SU-DHL-6 (cell line): ENCODE data around the gene OR10X1.

Source experiments
- H2AFZ ChIP-seq: fragments of 200-600 bp; sonication (generic); 2 replicates; pipeline ENCODE4 v1.6.1; 2014; ENCODE audit warnings: low read depth, mild to moderate bottlenecking, moderate library complexity, mixed read lengths, antibody characterized with exemption, low read length; ENCODE audit not compliant: severe bottlenecking
- H3F3A ChIP-seq: fragments of 200-600 bp; shearing (Covaris generic); 2 replicates; pipeline ENCODE4 v1.6.0; 2016; ENCODE audit warnings: antibody characterized with exemption, mild to moderate bottlenecking; ENCODE audit not compliant: insufficient read depth
- H3K27ac ChIP-seq: fragments of 200-600 bp; sonication (generic); 2 replicates; pipeline ENCODE4 v1.5.1; 2016; ENCODE audit warnings: low read depth, mild to moderate bottlenecking, low read length, moderate library complexity, mixed read lengths
- H3K27me3 ChIP-seq: fragments of 200-600 bp; sonication (generic), shearing (Covaris generic); 2 replicates; pipeline ENCODE4 v1.6.0; 2014; ENCODE audit warnings: mild to moderate bottlenecking, low read length
- H3K36me3 ChIP-seq: fragments of 200-600 bp; sonication (generic); 2 replicates; pipeline ENCODE4 v1.6.1; 2014; ENCODE audit warnings: mild to moderate bottlenecking, low read length, mixed read lengths
- H3K4me2 ChIP-seq: fragments of 300-600, 200-600 bp; shearing (Covaris generic), sonication (generic); 2 replicates; pipeline ENCODE4 v1.6.0; 2014; ENCODE audit warnings: low read length, low read depth, mild to moderate bottlenecking; ENCODE audit not compliant: poor library complexity, severe bottlenecking
- H3K4me3 ChIP-seq: fragments of 200-600 bp; sonication (generic); 2 replicates; pipeline ENCODE4 v1.5.1; 2014; ENCODE audit warnings: antibody characterized with exemption, low read length, mild to moderate bottlenecking, mixed read lengths; ENCODE audit not compliant: insufficient read depth, poor library complexity, severe bottlenecking
- H3K79me2 ChIP-seq: fragments of 200-600 bp; sonication (generic); 2 replicates; pipeline ENCODE4 v1.6.1; 2014; ENCODE audit warnings: mild to moderate bottlenecking, low read length, moderate library complexity; ENCODE audit not compliant: insufficient read depth
- H3K9ac ChIP-seq: fragments of 200-600 bp; sonication (generic); 2 replicates; pipeline ENCODE4 v1.7.0; 2014; ENCODE audit warnings: mild to moderate bottlenecking, low read length
- H3K9me2 ChIP-seq: fragments of 200-600 bp; sonication (generic); replicated peaks from 2 replicates; pipeline ENCODE4 v1.6.1; 2014; ENCODE audit warnings: low read length; ENCODE audit not compliant: insufficient read depth
- H3K9me3 ChIP-seq: fragments of 200-600 bp; sonication (generic); 2 replicates; pipeline ENCODE4 v1.6.1; 2014; ENCODE audit warnings: low read length, mixed read lengths; ENCODE audit not compliant: insufficient read depth
- H4K20me1 ChIP-seq: fragments of 200-600 bp; sonication (generic); 2 replicates; pipeline ENCODE4 v1.6.1; 2014; ENCODE audit warnings: low read depth, mild to moderate bottlenecking, antibody characterized with exemption, low read length, moderate library complexity, mixed read lengths
- CTCF ChIP-seq: fragments of 200-600 bp; sonication (generic); IDR thresholded peaks from one replicate; pipeline ENCODE4 v1.5.1; 2017; ENCODE audit warnings: antibody characterized with exemption, mild to moderate bottlenecking, low read length, moderate library complexity; ENCODE audit not compliant: insufficient read depth, poor library complexity, severe bottlenecking
- EZH2phosphoT487 ChIP-seq: fragments of 200-600 bp; sonication (generic), shearing (Covaris generic); conservative IDR thresholded peaks from 2 replicates; pipeline ENCODE4 v1.6.1; 2018; ENCODE audit warnings: mild to moderate bottlenecking, antibody characterized with exemption, low read length, moderate library complexity, mixed read lengths

Gene OR10X1

DNA sequence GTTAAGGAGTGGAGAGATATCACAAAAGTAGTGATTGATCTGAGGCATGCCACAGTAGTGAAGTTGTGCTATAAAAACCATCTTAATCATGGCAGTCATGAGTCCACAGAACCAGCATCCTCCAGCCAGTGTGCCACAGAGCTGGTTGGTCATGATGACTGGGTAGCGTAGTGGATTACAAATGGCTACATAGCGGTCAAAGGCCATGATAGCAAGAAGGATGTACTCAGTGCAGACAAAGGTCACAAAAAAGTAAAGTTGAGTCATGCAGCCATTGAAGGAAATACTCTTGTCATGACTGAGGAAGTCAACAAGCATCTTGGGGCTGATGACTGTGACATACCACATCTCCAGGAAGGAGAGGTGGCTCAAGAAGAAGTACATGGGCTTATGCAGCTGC lies 32.2 kb downstream of the OR10X1 start:
- H3K9me2 ChIP-seq: no peaks in the 10 kb centered on the region
- no peak overlapping the region for H3K27ac ChIP-seq
- TF ChIP-seq EZH2phosphoT487: no peak
- no peak for TF ChIP-seq CTCF
- H3F3A ChIP-seq: no peaks in the 10 kb centered on the region
- no peaks in the 10 kb centered on the region for H3K36me3 ChIP-seq
- no peaks in the 10 kb centered on the region for H3K79me2 ChIP-seq
- H3K9ac ChIP-seq: no peak overlapping the region
- no peaks in the 10 kb centered on the region for H3K27me3 ChIP-seq
- no peak overlapping the region for H3K4me2 ChIP-seq
- no peaks in the 10 kb centered on the region for H3K9me3 ChIP-seq
- no peak overlapping the region for H3K4me3 ChIP-seq
- H4K20me1 ChIP-seq: no peaks in the 10 kb centered on the region
- H2AFZ ChIP-seq: no peak overlapping the region

DNA sequence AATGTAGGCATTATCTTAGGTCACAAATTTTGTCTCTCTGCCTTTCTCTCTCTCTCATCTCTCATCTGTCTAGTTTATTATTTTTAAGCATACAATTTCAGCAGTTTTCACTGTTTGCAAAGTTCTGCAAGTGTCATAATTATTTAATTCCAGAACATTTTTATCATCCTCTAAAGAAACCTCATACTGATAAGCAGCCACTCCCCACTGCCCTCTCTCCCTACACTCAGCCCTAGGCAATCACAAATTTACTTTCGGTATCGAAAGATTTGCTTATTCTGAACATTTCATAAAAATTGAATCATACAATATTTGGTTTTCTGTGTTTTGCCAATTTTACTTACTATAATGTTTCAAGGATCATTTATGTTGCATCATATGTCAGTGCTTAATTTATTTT lies 42.1 kb downstream of the OR10X1 start:
- Histone ChIP-seq H3K4me3 (no peak overlapping the region), H3K9me2 (no peaks in the 10 kb centered on the region), H3K9ac (no peak overlapping the region), H3K79me2 (no peaks in the 10 kb centered on the region), H2AFZ (no peak overlapping the region), H3K27ac (no peak overlapping the region), H3F3A (no peaks in the 10 kb centered on the region), H3K9me3 (no peaks in the 10 kb centered on the region), H3K4me2 (no peak overlapping the region), H3K36me3 (no peaks in the 10 kb centered on the region), H3K27me3 (no peaks in the 10 kb centered on the region), H4K20me1 (no peaks in the 10 kb centered on the region)
- no peak for TF ChIP-seq CTCF
- no peak for TF ChIP-seq EZH2phosphoT487

DNA sequence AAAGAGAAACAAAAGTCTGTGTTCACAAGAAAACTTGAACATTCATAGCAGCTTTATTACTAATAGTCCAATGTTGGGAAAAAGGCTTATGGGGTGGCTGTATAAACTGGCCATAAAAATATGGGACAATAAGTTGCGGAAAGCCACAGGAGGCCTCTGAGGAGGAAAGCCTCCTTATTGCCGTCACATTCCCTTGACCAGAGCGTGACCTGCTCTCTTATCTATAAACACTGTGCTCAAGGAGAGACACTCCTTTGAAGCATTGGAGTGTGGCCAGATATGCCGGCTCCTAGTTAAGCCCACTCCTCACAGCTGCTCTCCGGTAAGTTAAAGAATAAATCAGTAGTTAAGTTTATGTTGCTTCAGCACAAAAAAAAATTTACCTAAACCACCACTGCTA lies 45.2 kb downstream of the OR10X1 start:
- no peak overlapping the region for H3K4me3 ChIP-seq
- no peak overlapping the region for H2AFZ ChIP-seq
- no peaks in the 10 kb centered on the region for H4K20me1 ChIP-seq
- H3K9ac ChIP-seq: no peak overlapping the region
- H3K79me2 ChIP-seq: no peaks in the 10 kb centered on the region
- H3K27me3 ChIP-seq: no peaks in the 10 kb centered on the region
- no peaks in the 10 kb centered on the region for H3F3A ChIP-seq
- H3K9me2 ChIP-seq: no peaks in the 10 kb centered on the region
- no peak overlapping the region for H3K27ac ChIP-seq
- H3K4me2 ChIP-seq: no peak overlapping the region
- no peaks in the 10 kb centered on the region for H3K36me3 ChIP-seq
- no peaks in the 10 kb centered on the region for H3K9me3 ChIP-seq
- TF ChIP-seq CTCF: no peak
- no peak for TF ChIP-seq EZH2phosphoT487
